Adrenal gland (tissue), 12 donors: ENCODE data around the gene VSTM2L. TPM values are rescaled to one million over a fixed set of nuclear protein-coding genes. Genes with fewer than 3 reads are reported as not detected.

Experiments used
- DNase-seq, 7 donors: peaks; one replicate each; pipeline ENCODE4 v3.0.0-alpha.2; 2019 to 2020
- H3K27ac ChIP-seq, 5 donors: fragments of 200-600 bp; sonication (generic) in 4 of 5; 1 replicate in 3 of 5; 2 replicates in 2 of 5; pipeline versions ENCODE4 v1.5.1 to v1.8.0; 2016 to 2020; ENCODE audit warnings: mild to moderate bottlenecking in 1 of 5
- H3K27me3 ChIP-seq: fragments of 200-600 bp; 2 replicates; pipeline ENCODE4 v1.8.0; 2021
- H3K36me3 ChIP-seq, 2 donors: fragments of 200-600 bp; replicated peaks in 1 of 2; 1 replicate in 1 of 2; 2 replicates in 1 of 2; pipeline versions ENCODE4 v1.5.1 to v1.8.0; 2018 to 2022
- H3K4me1 ChIP-seq, 2 donors: fragments of 200-600 bp; replicated peaks in 1 of 2; 1 replicate in 1 of 2; 2 replicates in 1 of 2; pipeline versions ENCODE4 v1.5.1 to v1.8.0; 2018 to 2021
- H3K4me3 ChIP-seq, 4 donors: fragments of 200-600 bp; sonication (generic) in 3 of 4; one replicate each; pipeline ENCODE4 v1.5.1; 2016 to 2018
- H3K9me3 ChIP-seq, 3 donors: fragments of 200-600 bp; sonication (generic) in 1 of 3; replicated peaks in 1 of 3; 1 replicate in 2 of 3; 2 replicates in 1 of 3; pipeline versions ENCODE4 v1.5.1 to v1.8.0; 2016 to 2021
- POLR2A ChIP-seq, 2 donors: fragments of 450-650 bp; IDR thresholded peaks; one replicate each; pipeline ENCODE4 v1.6.1; 2017; ENCODE audit warnings: antibody characterized with exemption in 2 of 2, mild to moderate bottlenecking in 2 of 2, moderate library complexity in 1 of 2
- WGBS, 4 donors: extraction: QIAGEN DNeasy Blood & Tissue Kit in 2 of 4; methylation state at CpG; one replicate each; pipeline versions ENCODE4 v1.1.5 to v1.1.7; 2013 to 2017; 5-methylcytosine and 5-hydroxymethylcytosine counted together
- intact Hi-C, 2 donors: fragments of 100-400 bp; cut with DNase I; formaldehyde crosslinking; loops; one replicate each; pipeline versions ENCODE4 v1.14.1 to v1.15.0; 2022 to 2023
- polyA plus RNA-seq, 3 donors: library from polyadenylated mRNA; stranded (reverse); fragments of 200-250 nt in 2 of 3; fragments of 350-450 nt in 1 of 3; fragmentation: Illumina TruSeq in 1 of 3; extraction: RNeasy Lipid Tissue Mini Kit (QIAGEN cat#74804) in 1 of 3; gene quantifications; one replicate each; pipeline ENCODE4 v1.2.3, GENCODE V29; 2013 to 2014
- total RNA-seq, 9 donors: library from RNA; depleted of rRNA in 4 of 9; stranded (reverse); fragments of >200 nt in 4 of 9; fragments of 120-200 nt in 1 of 9; fragmentation: NEBNext Ultra II Directional in 1 of 9; extraction: Animal tissue kit (Norgen Biotek cat#: 25700) in 1 of 9; gene quantifications; one replicate each; pipeline versions ENCODE4 v1.1.0 to v1.2.4, GENCODE V29; 2013 to 2023
- TF ChIP-seq, protein P1 (sequence below), 6 experiments: fragments of 450-650 bp in 4 of 6; fragments of 200-600 bp in 2 of 6; sonication (generic) in 1 of 6; IDR thresholded peaks; 1 replicate in 5 of 6; 2 replicates in 1 of 6; pipeline versions ENCODE4 v1.5.1 to v1.8.0; 2016 to 2021; ENCODE audit warnings: antibody characterized with exemption in 6 of 6, mild to moderate bottlenecking in 2 of 6, moderate library complexity in 1 of 6
- donor health status: healthy with polysubstance abuse.
- donor health status: Bipolar disorder and iron deficiency.
- donor health status: DM: yes; HTN: yes; CAD: no.
- donor health status: DM: no; HTN: no; CAD: no.
- donor health status: DM: no; HTN: no; CAD: no.
- donor health status: DM: yes; HTN: yes; CAD: no.

VSTM2L gene
- total and polyA plus RNA-seq, 12 donors = 0.36 to 21.8 (median 7.4) TPM

DNA sequence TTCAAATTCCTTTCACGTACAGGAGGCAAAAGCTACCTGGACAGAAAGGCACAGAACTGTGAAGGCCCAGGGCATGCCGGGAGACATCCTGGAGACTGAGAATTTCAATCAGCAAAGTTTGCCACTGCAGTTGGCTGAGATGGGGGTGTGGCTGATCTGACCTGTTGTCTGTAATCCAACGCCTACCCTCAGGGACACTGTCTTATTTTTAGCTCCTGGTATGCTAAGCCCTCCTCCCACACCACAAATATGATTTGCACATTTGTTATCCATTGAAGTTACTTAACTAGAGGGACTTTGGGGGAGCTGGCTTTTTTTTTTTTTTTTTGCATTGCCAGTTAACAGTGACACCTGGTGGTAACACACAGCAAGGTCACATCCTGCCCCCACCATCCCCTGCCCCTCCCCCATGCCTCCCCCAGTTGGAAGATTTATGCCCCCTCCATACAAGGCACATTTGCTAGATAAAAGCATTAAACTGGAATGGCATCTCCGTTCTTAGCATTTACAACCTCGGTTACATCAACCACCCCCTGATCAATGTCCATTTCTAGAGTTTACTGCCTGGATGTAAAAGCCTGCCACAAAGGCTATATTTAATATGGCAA is 90.0 kb downstream of the VSTM2L start:
- WGBS, 4 donors = 43 to 57% (median 45%) methylated on average over 5 of the region's 5 CpGs
- Histone ChIP-seq H3K36me3 (peaks cover 0 to 31% of the 10 kb centered on the region in 2 donors), H3K27ac (peak overlapping the region in 1 of 5 donors; percentile 51), H3K4me1 (peaks cover 25 to 59% of the 10 kb centered on the region in 2 donors), H3K9me3 (no peaks in the 10 kb centered on the region), H3K4me3 (no peak overlapping the region), H3K27me3 (no peaks in the 10 kb centered on the region)
- intact Hi-C loops = loop anchor here in 1 of 2 donors (10.0 kb wide), 2 partner anchors 62 to 428 kb away; no protein-coding TSS in a partner anchor
- no peak for TF ChIP-seq POLR2A (IDR thresholded peaks at IDR 0.05)
- TF ChIP-seq, protein P1, sequence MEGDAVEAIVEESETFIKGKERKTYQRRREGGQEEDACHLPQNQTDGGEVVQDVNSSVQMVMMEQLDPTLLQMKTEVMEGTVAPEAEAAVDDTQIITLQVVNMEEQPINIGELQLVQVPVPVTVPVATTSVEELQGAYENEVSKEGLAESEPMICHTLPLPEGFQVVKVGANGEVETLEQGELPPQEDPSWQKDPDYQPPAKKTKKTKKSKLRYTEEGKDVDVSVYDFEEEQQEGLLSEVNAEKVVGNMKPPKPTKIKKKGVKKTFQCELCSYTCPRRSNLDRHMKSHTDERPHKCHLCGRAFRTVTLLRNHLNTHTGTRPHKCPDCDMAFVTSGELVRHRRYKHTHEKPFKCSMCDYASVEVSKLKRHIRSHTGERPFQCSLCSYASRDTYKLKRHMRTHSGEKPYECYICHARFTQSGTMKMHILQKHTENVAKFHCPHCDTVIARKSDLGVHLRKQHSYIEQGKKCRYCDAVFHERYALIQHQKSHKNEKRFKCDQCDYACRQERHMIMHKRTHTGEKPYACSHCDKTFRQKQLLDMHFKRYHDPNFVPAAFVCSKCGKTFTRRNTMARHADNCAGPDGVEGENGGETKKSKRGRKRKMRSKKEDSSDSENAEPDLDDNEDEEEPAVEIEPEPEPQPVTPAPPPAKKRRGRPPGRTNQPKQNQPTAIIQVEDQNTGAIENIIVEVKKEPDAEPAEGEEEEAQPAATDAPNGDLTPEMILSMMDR (IDR thresholded peaks at IDR 0.05) = peak in 5 of 6 experiments; percentile 6 to 58 (median 27)
- DNase-seq = peak in 6 of 7 donors; percentile 51 to 78 (median 59)

DNA sequence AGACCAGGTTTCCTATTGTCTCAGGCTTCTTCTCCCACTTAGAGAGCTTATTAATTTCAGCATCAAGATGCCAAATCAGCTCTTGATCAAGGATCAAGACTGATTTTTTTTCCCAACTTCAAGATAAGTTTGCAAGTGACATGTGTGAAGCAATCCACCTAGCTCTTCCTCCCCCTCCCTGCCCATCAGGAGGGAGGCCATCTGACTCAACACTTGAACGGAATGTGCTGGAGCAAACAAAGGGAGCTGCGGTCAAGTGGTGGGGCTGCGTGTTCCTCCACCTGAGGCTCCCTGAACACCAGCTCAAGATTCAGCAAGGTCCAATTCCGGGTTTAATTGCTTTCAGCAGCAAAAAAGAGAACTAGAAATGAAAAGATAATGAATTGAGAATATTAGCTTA is 91.6 kb downstream of the VSTM2L start:
- 51 to 59% (median 57%) methylated on average over 4 of the region's 4 CpGs for whole genome bisulfite sequencing, 4 donors
- Histone ChIP-seq H3K9me3 (no peaks in the 10 kb centered on the region), H3K4me3 (no peak overlapping the region), H3K36me3 (peaks cover 0 to 44% of the 10 kb centered on the region in 2 donors), H3K27ac (peak overlapping the region in 1 of 5 donors; percentile 35), H3K27me3 (no peaks in the 10 kb centered on the region), H3K4me1 (peaks cover 25 to 51% of the 10 kb centered on the region in 2 donors)
- peak; percentile 41 to 82 (median 79) for DNase-seq
- peak in 1 of 2 donors; percentile 22 for TF ChIP-seq POLR2A (IDR thresholded peaks at IDR 0.05)
- TF ChIP-seq, protein P1 (IDR thresholded peaks at IDR 0.05) = no peak
- intact Hi-C loops = loop anchor here in 1 of 2 donors (10.0 kb wide), 2 partner anchors 60 to 430 kb away; no protein-coding TSS in a partner anchor

Other genes with a start within 250 kb of the VSTM2L start
- gene CTNNBL1, start 209.1 kb upstream of the VSTM2L start, total RNA-seq = 10 to 100 TPM in 8 of 9 donors, 1 to 10 TPM in 1; 5.5 to 50.7 (median 31.6) TPM
- 10 to 100 TPM; 36.5 to 75.5 (median 56.5) TPM for gene CTNNBL1, start 209.1 kb upstream of the VSTM2L start, polyA plus RNA-seq
- 10 to 100 TPM; 12.7 to 28.7 (median 22.0) TPM for gene TTI1, start 130.3 kb downstream of the VSTM2L start, total RNA-seq
- 10 to 100 TPM; 12.5 to 21.6 (median 15.2) TPM for gene TTI1, start 130.3 kb downstream of the VSTM2L start, polyA plus RNA-seq
- 10 to 100 TPM; 16.5 to 36.3 (median 27.3) TPM for gene RPRD1B, start 130.6 kb downstream of the VSTM2L start, total RNA-seq
- 10 to 100 TPM in 1 of 3 donors, 1 to 10 TPM in 2; 5.9 to 36.4 (median 6.8) TPM for gene RPRD1B, start 130.6 kb downstream of the VSTM2L start, polyA plus RNA-seq